Mucosa of descending colon (tissue), 3 donors: ENCODE measurements around the gene CXCR3. TPM values are rescaled to one million over a fixed set of nuclear protein-coding genes. Genes with fewer than 3 reads are reported as not detected.

Experiments used
- total RNA-seq, 3 donors: library from RNA; stranded (reverse); fragmentation: NEBNext Ultra II Directional in 2 of 3; extraction: Animal tissue kit (Norgen Biotek cat#: 25700) in 2 of 3; gene quantifications; one replicate each; pipeline versions ENCODE4 v1.2.1 to v1.2.4, GENCODE V29; 2021 to 2023
- donor health status: DM: no; HTN: no; CAD: no; lungs with moderate emphysema.
- donor health status: DM: no; HTN: no; CAD: no.
- donor health status: DM: no; HTN: yes; CAD: no.

Gene CXCR3
- total RNA-seq, 3 donors from 2014 or later, result 1.9 to 6.1 (median 2.1) TPM

Other genes with a start within 250 kb of the CXCR3 start
- gene OGT, start 85.4 kb downstream of the CXCR3 start, total RNA-seq, result 100 to 1,000 TPM in 2 of 3 donors, 10 to 100 TPM in 1; 89.4 to 133 (median 120) TPM
- 1 to 10 TPM; 1.2 to 2.0 (median 1.5) TPM for gene GCNA, start 40.1 kb downstream of the CXCR3 start, total RNA-seq
- not detected for gene CXorf49, start 99.8 kb upstream of the CXCR3 start, total RNA-seq
- gene CXorf49B, start 144.8 kb upstream of the CXCR3 start, total RNA-seq, result not detected